GM18867 (cell line): ENCODE results near the gene TTC28.
"Not testable (repeated sequence)": the region's sequence is repeated elsewhere in the genome, so short reads cannot be mapped to it uniquely, and the experiment has no call there.

Experiments
- ATAC-seq: cut with Tn5 transposase; IDR thresholded peaks from one replicate; pipeline ENCODE4 v1.9.1; 2021; ENCODE audit warnings: mild to moderate bottlenecking, moderate library complexity; ENCODE audit not compliant: unreplicated experiment

The TTC28 gene

GRCh38 chr22:28679611-28680287 lies at the start of gene TTC28:
TSS of gene TTC28 (minus strand) at chr22:28679840. CDS start at chr22:28679723, 117 bp downstream.
- not testable (repeated sequence) for ATAC-seq

GRCh38 chr22:28728621-28729313 lies 49.1 kb upstream of the TTC28 start:
- ATAC-seq = no peak

GRCh38 chr22:28728002-28728401 lies 48.4 kb upstream of the TTC28 start:
- no peak for ATAC-seq

GRCh38 chr22:28718044-28718443 lies 38.4 kb upstream of the TTC28 start:
- ATAC-seq = no peak

- no peak for ATAC-seq
Measured at GRCh38 chr22:28716686-28717085, 37.0 kb upstream of the TTC28 start.

- no peak for ATAC-seq
Measured at GRCh38 chr22:28715611-28716010, 36.0 kb upstream of the TTC28 start.

GRCh38 chr22:28714043-28714628 lies 34.5 kb upstream of the TTC28 start:
- ATAC-seq = no peak

GRCh38 chr22:28711820-28712777 lies 32.5 kb upstream of the TTC28 start:
- no peak for ATAC-seq

GRCh38 chr22:28711341-28711740 lies 31.7 kb upstream of the TTC28 start:
- no peak for ATAC-seq

- no peak for ATAC-seq
Measured at GRCh38 chr22:28710576-28711191, 31.0 kb upstream of the TTC28 start.

GRCh38 chr22:28710107-28710506 lies 30.5 kb upstream of the TTC28 start:
- no peak for ATAC-seq

- no peak for ATAC-seq
Measured at GRCh38 chr22:28706845-28707244, 27.2 kb upstream of the TTC28 start.

GRCh38 chr22:28703436-28703835 lies 23.8 kb upstream of the TTC28 start:
- no peak for ATAC-seq

- ATAC-seq = no peak
Measured at GRCh38 chr22:28702891-28703290, 23.3 kb upstream of the TTC28 start.

- ATAC-seq = not testable (repeated sequence)
Measured at GRCh38 chr22:28693041-28693760, 13.6 kb upstream of the TTC28 start.

- not testable (repeated sequence) for ATAC-seq
Measured at GRCh38 chr22:28689796-28690195, 10.2 kb upstream of the TTC28 start.

GRCh38 chr22:28682966-28683365 lies 3.3 kb upstream of the TTC28 start:
- not testable (repeated sequence) for ATAC-seq

- not testable (repeated sequence) for ATAC-seq
Measured at GRCh38 chr22:28680813-28681490, 1.3 kb upstream of the TTC28 start.
